ENCODE data around the gene RGS14. TPM values are rescaled to one million over a fixed set of nuclear protein-coding genes. Genes with fewer than 3 reads are reported as not detected.

Gene RGS14
- total RNA-seq, 1 donor from 2014 or later: 4.5 TPM

DNA sequence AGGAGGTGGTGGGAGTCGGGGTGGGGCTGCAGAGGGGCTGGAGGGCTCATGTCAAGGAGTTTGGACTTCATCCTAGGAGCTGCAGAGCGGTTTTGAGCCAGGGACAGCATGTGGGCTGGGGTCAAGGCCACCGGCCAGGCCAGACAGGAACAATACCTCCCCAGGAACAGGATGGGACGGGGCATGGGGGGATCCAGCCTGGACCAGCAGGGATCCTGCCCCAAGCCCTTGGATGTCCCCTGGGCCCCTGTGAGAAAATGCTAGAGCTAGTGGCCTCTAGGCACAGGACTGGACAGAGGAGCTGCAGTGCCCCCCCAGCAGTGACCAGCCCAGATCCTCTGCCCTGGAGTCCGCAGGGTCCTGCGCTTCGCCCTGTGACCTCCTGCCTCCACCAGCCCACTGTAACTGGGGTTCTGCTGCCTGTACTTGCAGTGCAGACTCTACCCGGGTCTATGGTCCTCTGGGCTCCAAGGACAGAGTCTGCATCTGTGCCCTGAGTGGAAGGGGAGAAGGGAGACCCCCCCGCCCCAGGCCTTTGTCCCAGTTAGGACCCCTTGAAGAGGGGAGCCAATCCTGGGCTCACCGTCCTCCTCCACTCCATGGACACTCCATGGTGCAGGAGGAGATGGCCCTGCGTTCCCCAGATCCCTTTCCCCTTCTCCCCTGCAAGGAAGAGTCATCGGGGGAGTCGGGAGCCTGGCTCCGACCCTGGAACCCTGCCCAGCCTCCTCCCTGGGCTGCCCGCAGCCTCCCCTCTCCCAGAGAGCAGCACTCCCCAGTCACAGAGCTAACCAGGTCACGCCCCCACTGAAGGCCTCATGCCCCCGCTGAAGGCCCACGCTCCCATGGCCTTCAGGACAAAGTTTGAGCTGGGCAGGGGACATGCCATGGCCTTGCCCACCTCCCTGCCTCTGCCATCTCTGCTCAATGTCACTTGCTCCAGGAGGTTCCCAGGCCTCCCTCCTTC is 43.1 kb upstream of the RGS14 start:
- Histone ChIP-seq H3K4me1 (peaks cover 12 to 18% of the 10 kb centered on the region in 2 donors), H3K9me3 (no peaks in the 10 kb centered on the region), H3K4me3 (no peak overlapping the region), H3K27me3 (no peaks in the 10 kb centered on the region), H3K27ac (no peak overlapping the region), H3K36me3 (peaks cover 0 to 3% of the 10 kb centered on the region in 2 donors)
- no peak for DNase-seq (ENCODE audit: low spot score in 2 of 2)
- TF ChIP-seq CTCF (IDR thresholded peaks at IDR 0.05): no peak
- intact Hi-C loops (cut with DNase I): loop anchor here (5.0 kb wide), 3 partner anchors 138 to 203 kb away; partner anchors contain the start of genes DDX41 and PDLIM7

GRCh38 chr5:177315411-177315810 is 42.3 kb upstream of the RGS14 start:
- no peak for TF ChIP-seq CTCF (IDR thresholded peaks at IDR 0.05)
- peaks cover 12 to 18% of the 10 kb centered on the region in 2 donors for H3K4me1 ChIP-seq
- DNase-seq (ENCODE audit: low spot score in 2 of 2): no peak
- H3K9me3 ChIP-seq: no peaks in the 10 kb centered on the region
- no peaks in the 10 kb centered on the region for H3K27me3 ChIP-seq
- intact Hi-C loops (cut with DNase I): no loop called here
- no peak overlapping the region for H3K27ac ChIP-seq
- H3K4me3 ChIP-seq: no peak overlapping the region
- peaks cover 3 to 4% of the 10 kb centered on the region in 2 donors for H3K36me3 ChIP-seq

DNA sequence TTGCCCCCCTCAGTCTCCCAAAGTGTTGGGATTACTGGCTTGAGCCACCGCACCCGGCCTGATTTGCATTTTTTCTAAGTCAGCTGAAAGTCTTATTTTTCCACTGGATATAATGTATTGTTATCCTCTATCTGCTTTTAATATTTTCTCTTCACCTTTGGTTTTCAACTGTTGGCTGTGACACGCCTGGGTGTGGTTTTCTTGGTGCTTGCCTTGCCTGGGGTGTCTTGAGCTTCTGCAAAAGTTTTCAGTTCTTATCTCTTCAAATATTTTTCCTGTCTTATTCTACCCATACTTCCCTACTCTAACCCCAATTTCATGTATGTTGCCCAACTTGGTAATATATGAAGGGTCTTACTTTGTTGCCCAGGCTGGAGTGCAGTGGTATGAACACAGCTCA is 41.7 kb upstream of the RGS14 start:
- Histone ChIP-seq H3K4me1 (peaks cover 12 to 17% of the 10 kb centered on the region in 2 donors), H3K9me3 (no peaks in the 10 kb centered on the region), H3K36me3 (peaks cover 3 to 4% of the 10 kb centered on the region in 2 donors), H3K27ac (no peak overlapping the region), H3K4me3 (no peak overlapping the region), H3K27me3 (no peaks in the 10 kb centered on the region)
- intact Hi-C loops (cut with DNase I): no loop called here
- DNase-seq (ENCODE audit: low spot score in 2 of 2): no peak
- TF ChIP-seq CTCF (IDR thresholded peaks at IDR 0.05): no peak

- intact Hi-C loops (cut with DNase I): no loop called here
- peak in 1 of 2 donors; percentile 84 for DNase-seq (ENCODE audit: low spot score in 2 of 2)
- H3K36me3 ChIP-seq: peaks cover 3 to 4% of the 10 kb centered on the region in 2 donors
- H3K9me3 ChIP-seq: no peaks in the 10 kb centered on the region
- no peaks in the 10 kb centered on the region for H3K27me3 ChIP-seq
- no peaks in the 10 kb centered on the region for H3K4me1 ChIP-seq
- no peak overlapping the region for H3K4me3 ChIP-seq
- no peak overlapping the region for H3K27ac ChIP-seq
- TF ChIP-seq CTCF (IDR thresholded peaks at IDR 0.05): peak; percentile 69 to 80 (median 76)
Observed at GRCh38 chr5:177317959-177318377, 39.8 kb upstream of the RGS14 start.

- Histone ChIP-seq H3K4me1 (no peaks in the 10 kb centered on the region), H3K36me3 (peaks cover 3 to 4% of the 10 kb centered on the region in 2 donors), H3K4me3 (no peak overlapping the region), H3K9me3 (no peaks in the 10 kb centered on the region), H3K27me3 (no peaks in the 10 kb centered on the region), H3K27ac (no peak overlapping the region)
- intact Hi-C loops (cut with DNase I): no loop called here
- no peak for TF ChIP-seq CTCF (IDR thresholded peaks at IDR 0.05)
- DNase-seq (ENCODE audit: low spot score in 2 of 2): no peak
Observed at GRCh38 chr5:177319913-177320588, 37.7 kb upstream of the RGS14 start.
